ENCODE results near the gene OSGEP.

OSGEP gene

GRCh38 chr14:20434701-20435581, 19.7 kb downstream of the OSGEP start:
- DNase-seq (ENCODE audit: low read depth in 1 of 2, low spot score in 1 of 2) = no peak

- DNase-seq (ENCODE audit: low read depth in 1 of 2, low spot score in 1 of 2) = no peak
Observed at GRCh38 chr14:20429801-20430669, 24.6 kb downstream of the OSGEP start.

GRCh38 chr14:20428802-20429201, 25.8 kb downstream of the OSGEP start:
- DNase-seq (ENCODE audit: low read depth in 1 of 2, low spot score in 1 of 2) = no peak

- DNase-seq (ENCODE audit: low read depth in 1 of 2, low spot score in 1 of 2) = no peak
Observed at GRCh38 chr14:20428010-20428365, 26.6 kb downstream of the OSGEP start.

GRCh38 chr14:20427231-20428009, 27.2 kb downstream of the OSGEP start:
- DNase-seq (ENCODE audit: low read depth in 1 of 2, low spot score in 1 of 2) = no peak

- no peak for DNase-seq (ENCODE audit: low read depth in 1 of 2, low spot score in 1 of 2)
Observed at GRCh38 chr14:20424851-20425250, 29.8 kb downstream of the OSGEP start.

- no peak for DNase-seq (ENCODE audit: low read depth in 1 of 2, low spot score in 1 of 2)
Observed at GRCh38 chr14:20422886-20423285, 31.7 kb downstream of the OSGEP start.

GRCh38 chr14:20421267-20421666, 33.3 kb downstream of the OSGEP start:
- no peak for DNase-seq (ENCODE audit: low read depth in 1 of 2, low spot score in 1 of 2)

GRCh38 chr14:20419419-20419818, 35.2 kb downstream of the OSGEP start:
- DNase-seq (ENCODE audit: low read depth in 1 of 2, low spot score in 1 of 2) = no peak

- DNase-seq (ENCODE audit: low read depth in 1 of 2, low spot score in 1 of 2) = no peak
Observed at GRCh38 chr14:20418501-20418909, 36.1 kb downstream of the OSGEP start.

- DNase-seq (ENCODE audit: low read depth in 1 of 2, low spot score in 1 of 2) = no peak
Observed at GRCh38 chr14:20417250-20418186, 37.1 kb downstream of the OSGEP start.

- no peak for DNase-seq (ENCODE audit: low read depth in 1 of 2, low spot score in 1 of 2)
Observed at GRCh38 chr14:20416223-20416622, 38.4 kb downstream of the OSGEP start.

- DNase-seq (ENCODE audit: low read depth in 1 of 2, low spot score in 1 of 2) = no peak
Observed at GRCh38 chr14:20415782-20416206, 38.8 kb downstream of the OSGEP start.

GRCh38 chr14:20413744-20414082, 40.9 kb downstream of the OSGEP start:
- DNase-seq (ENCODE audit: low read depth in 1 of 2, low spot score in 1 of 2) = no peak

GRCh38 chr14:20412876-20413743, 41.5 kb downstream of the OSGEP start, which contains the start of gene TEP1:
TSS of gene TEP1 (minus strand) at chr14:20413501. CDS start at chr14:20408439, 5,062 bp downstream.
- DNase-seq (ENCODE audit: low read depth in 1 of 2, low spot score in 1 of 2) = peak; percentile 48 to 58

GRCh38 chr14:20412411-20412810, 42.2 kb downstream of the OSGEP start:
- no peak for DNase-seq (ENCODE audit: low read depth in 1 of 2, low spot score in 1 of 2)

GRCh38 chr14:20409226-20409625, 45.4 kb downstream of the OSGEP start:
- no peak for DNase-seq (ENCODE audit: low read depth in 1 of 2, low spot score in 1 of 2)

- no peak for DNase-seq (ENCODE audit: low read depth in 1 of 2, low spot score in 1 of 2)
Observed at GRCh38 chr14:20403521-20403920, 51.1 kb downstream of the OSGEP start.

GRCh38 chr14:20400965-20401593, 53.5 kb downstream of the OSGEP start:
- DNase-seq (ENCODE audit: low read depth in 1 of 2, low spot score in 1 of 2) = no peak

All from activated T-helper 1 cell treated with anti-CD3 and anti-CD28 coated beads, Interleukin-2, amount 50 U/mL, for 16 hours (primary cell).